HCT116 (cell line): ENCODE measurements around the gene LIMS2. TPM values are rescaled to one million over a fixed set of nuclear protein-coding genes. Genes with fewer than 3 reads are reported as not detected.
A peak's percentile ranks its signal among the peaks of the same experiment; 100 is the strongest.

Experiments used
- ATAC-seq: fragments of 200-7000 bp; cut with Tn5 transposase; 2 replicates; pipeline ENCODE4 v1.9.1; 2020; ENCODE audit warnings: mild to moderate bottlenecking, moderate library complexity
- BruUV-seq: library from RNA; stranded (reverse); fragments of 400-500 nt; replicated peaks from 2 replicates; lab custom pipeline; 2021; lab: Mats Ljungman, UMichigan
- CTCF ChIA-PET: fragments of 300-600 bp; sonication (Branson Sonifier 250); formaldehyde crosslinking; loops from one replicate; lab custom pipeline; 2021; ENCODE audit warnings: antibody characterized with exemption; lab: Charles Lee
- POLR2A ChIA-PET: fragments of 300-600, 350-600 bp; sonication (Branson Sonifier 250); formaldehyde crosslinking; loops from one replicate; lab custom pipeline; 2021; ENCODE audit warnings: antibody characterized with exemption; lab: Charles Lee
- RAD21 ChIA-PET, 2 experiments: fragments of 300-600 bp; sonication (Branson Sonifier 250); formaldehyde crosslinking; loops; one replicate each; lab custom pipeline; 2023; ENCODE audit warnings: low total read pairs in 2 of 2; ENCODE audit not compliant: uncharacterized antibody in 2 of 2, unreplicated experiment in 2 of 2, low non-redundant PET in 1 of 2; lab: Charles Lee
- DNase-seq: peaks from one replicate; pipeline ENCODE4 v3.0.0-alpha.2; 2010; ENCODE audit warnings: low read depth, low spot score
- H2AFZ ChIP-seq: fragments of 200-600 bp; shearing (Covaris generic), sonication (generic); 2 replicates; pipeline ENCODE4 v1.6.1; 2017; ENCODE audit warnings: low read depth, mixed run types, mixed read lengths, antibody characterized with exemption, low read length; ENCODE audit not compliant: poor library complexity, severe bottlenecking
- H3K27ac ChIP-seq: 2 replicates; pipeline ENCODE4 v1.5.1; 2012; ENCODE audit warnings: low read depth, low read length
- H3K27me3 ChIP-seq: fragments of 200-600 bp; sonication (generic); 2 replicates; pipeline ENCODE4 v1.6.1; 2016; ENCODE audit warnings: mixed run types, low read length, mixed read lengths; ENCODE audit not compliant: insufficient read depth
- H3K36me3 ChIP-seq, 2 experiments: fragments of 200-500 bp in 1 of 2; fragments of 200-600 bp in 1 of 2; sonication (Bioruptor generic) in 1 of 2; sonication (generic) in 1 of 2; 2 replicates each; pipeline versions ENCODE4 v1.5.1 to v1.6.1; 2014 to 2016; ENCODE audit warnings: low read length in 2 of 2, inconsistent platforms in 1 of 2, mixed read lengths in 1 of 2, mixed run types in 1 of 2; ENCODE audit not compliant: insufficient read depth in 2 of 2, control insufficient read depth in 1 of 2
- H3K4me1 ChIP-seq, 2 experiments: fragments of 200-600 bp in 1 of 2; sonication (generic) in 1 of 2; 2 replicates each; pipeline versions ENCODE4 v1.5.1 to v1.6.1; 2012 to 2017; ENCODE audit warnings: low read length in 2 of 2, inconsistent platforms in 1 of 2, mild to moderate bottlenecking in 1 of 2, mixed read lengths in 1 of 2, mixed run types in 1 of 2, moderate library complexity in 1 of 2; ENCODE audit not compliant: insufficient read depth in 2 of 2, control insufficient read depth in 1 of 2
- H3K4me2 ChIP-seq: fragments of 200-600 bp; sonication (generic); 2 replicates; pipeline ENCODE4 v1.6.1; 2017; ENCODE audit warnings: mixed run types, low read length, mixed read lengths
- H3K4me3 ChIP-seq, 2 experiments: fragments of 200-600 bp in 1 of 2; sonication (generic) in 1 of 2; replicated peaks in 1 of 2; 2 replicates each; pipeline ENCODE4 v1.5.1; 2011 to 2016; ENCODE audit warnings: low read length in 2 of 2, control low read depth in 1 of 2, low read depth in 1 of 2, mild to moderate bottlenecking in 1 of 2, mixed read lengths in 1 of 2, mixed run types in 1 of 2
- H3K79me2 ChIP-seq: fragments of 200-600 bp; sonication (generic); 2 replicates; pipeline ENCODE4 v1.6.1; 2017; ENCODE audit warnings: mild to moderate bottlenecking, mixed run types, low read length, moderate library complexity, mixed read lengths; ENCODE audit not compliant: insufficient read depth
- H3K9ac ChIP-seq: fragments of 200-600 bp; sonication (generic); 2 replicates; pipeline ENCODE4 v1.6.1; 2016; ENCODE audit warnings: low read length, mixed read lengths
- H3K9me2 ChIP-seq: fragments of 200-600 bp; sonication (generic), shearing (Covaris generic); 2 replicates; pipeline ENCODE4 v1.6.1; 2017; ENCODE audit warnings: mixed run types, mild to moderate bottlenecking, moderate library complexity; ENCODE audit not compliant: insufficient read depth
- H3K9me3 ChIP-seq, 2 experiments: fragments of 200-500 bp in 1 of 2; fragments of 200-600 bp in 1 of 2; sonication (Bioruptor generic) in 1 of 2; sonication (generic) in 1 of 2; 2 replicates each; pipeline ENCODE4 v1.6.1; 2014 to 2017; ENCODE audit warnings: low read length in 2 of 2, mixed read lengths in 2 of 2, inconsistent platforms in 1 of 2, low read depth in 1 of 2, mild to moderate bottlenecking in 1 of 2, mixed run types in 1 of 2, moderate library complexity in 1 of 2; ENCODE audit not compliant: control insufficient read depth in 1 of 2, insufficient read depth in 1 of 2
- H4K20me1 ChIP-seq: fragments of 200-600 bp; sonication (generic), shearing (Covaris generic); 2 replicates; pipeline ENCODE4 v1.6.1; 2017; ENCODE audit warnings: mixed run types, mild to moderate bottlenecking, moderate library complexity; ENCODE audit not compliant: insufficient read depth
- ATF3 ChIP-seq: IDR thresholded peaks from 2 replicates; pipeline ENCODE4 v1.6.1; 2012
- CBX3 ChIP-seq: IDR thresholded peaks from 2 replicates; pipeline ENCODE4 v1.6.1; 2012; ENCODE audit warnings: low read depth
- CEBPB ChIP-seq: IDR thresholded peaks from 2 replicates; pipeline ENCODE4 v1.6.1; 2012; ENCODE audit warnings: low read depth
- EGR1 ChIP-seq: IDR thresholded peaks from 2 replicates; pipeline ENCODE4 v1.6.1; 2012; ENCODE audit warnings: low read depth
- ELF1 ChIP-seq: IDR thresholded peaks from 2 replicates; pipeline ENCODE4 v1.6.1; 2012; ENCODE audit warnings: low read depth, borderline replicate concordance
- EZH2 ChIP-seq: fragments of 200-600 bp; sonication (generic); IDR thresholded peaks from 2 replicates; pipeline ENCODE4 v1.6.1; 2017; ENCODE audit warnings: antibody characterized with exemption, mixed run types
- EZH2phosphoT487 ChIP-seq: fragments of 200-600 bp; IDR thresholded peaks from 2 replicates; pipeline ENCODE4 v1.6.1; 2018; ENCODE audit warnings: antibody characterized with exemption, borderline replicate concordance
- FOSL1 ChIP-seq: IDR thresholded peaks from 2 replicates; pipeline ENCODE4 v1.6.1; 2012; ENCODE audit warnings: low read depth
- JUND ChIP-seq: IDR thresholded peaks from 2 replicates; pipeline ENCODE4 v1.6.1; 2012
- POLR2A ChIP-seq: IDR thresholded peaks from 2 replicates; pipeline ENCODE4 v1.7.0; 2011; ENCODE audit warnings: borderline replicate concordance; ENCODE audit not compliant: insufficient read depth, insufficient read length; ENCODE audit errors: extremely low read depth
- POLR2AphosphoS5 ChIP-seq: IDR thresholded peaks from 2 replicates; pipeline ENCODE4 v1.6.1; 2011; ENCODE audit warnings: mild to moderate bottlenecking, low read depth, low read length, moderate library complexity
- RAD21 ChIP-seq: IDR thresholded peaks from 2 replicates; pipeline ENCODE4 v1.6.1; 2012; ENCODE audit warnings: low read depth, mild to moderate bottlenecking
- REST ChIP-seq: IDR thresholded peaks from 2 replicates; pipeline ENCODE4 v1.6.1; 2012; ENCODE audit warnings: low read depth
- SIN3A ChIP-seq: IDR thresholded peaks from 2 replicates; pipeline ENCODE4 v1.6.1; 2012; ENCODE audit warnings: low read depth
- TCF7L2 ChIP-seq: IDR thresholded peaks from 2 replicates; pipeline ENCODE4 v1.7.0; 2011; ENCODE audit warnings: borderline replicate concordance, inconsistent platforms; ENCODE audit not compliant: insufficient read depth, insufficient read length; ENCODE audit errors: extremely low read depth
- ZBTB33 ChIP-seq: IDR thresholded peaks from 2 replicates; pipeline ENCODE4 v1.6.1; 2011; ENCODE audit warnings: mild to moderate bottlenecking, low read length, moderate library complexity; ENCODE audit not compliant: insufficient replicate concordance; ENCODE audit errors: extremely low read depth
- ZFX ChIP-seq: fragments of 450-650 bp; IDR thresholded peaks from 2 replicates; pipeline ENCODE4 v1.6.1; 2017
- intact Hi-C: fragments of 100-400 bp; cut with micrococcal nuclease; formaldehyde crosslinking; loops from 2 replicates; pipeline ENCODE4 v1.10.0; 2022
- total RNA-seq: library from RNA; stranded (reverse); gene quantifications from one replicate; pipeline ENCODE4 v1.2.1, GENCODE V29; 2021; ENCODE audit not compliant: unreplicated experiment
- TF ChIP-seq, protein P1 (sequence below): IDR thresholded peaks from 2 replicates; pipeline ENCODE4 v1.6.1; 2012
- TF ChIP-seq, protein P2 (sequence below), 3 experiments: fragments of 200-600 bp in 1 of 3; sonication (generic) in 1 of 3; IDR thresholded peaks in 2 of 3; conservative IDR thresholded peaks in 1 of 3; 2 replicates each; pipeline ENCODE4 v1.5.1; 2012 to 2017; ENCODE audit warnings: low read depth in 2 of 3, low read length in 2 of 3, antibody characterized with exemption in 1 of 3, borderline replicate concordance in 1 of 3, control low read depth in 1 of 3, mild to moderate bottlenecking in 1 of 3, mixed read lengths in 1 of 3, mixed run types in 1 of 3, moderate library complexity in 1 of 3; ENCODE audit not compliant: insufficient read depth in 1 of 3

The LIMS2 gene
- total RNA-seq, 1 experiment from 2014 or later = 3.7 TPM

DNA sequence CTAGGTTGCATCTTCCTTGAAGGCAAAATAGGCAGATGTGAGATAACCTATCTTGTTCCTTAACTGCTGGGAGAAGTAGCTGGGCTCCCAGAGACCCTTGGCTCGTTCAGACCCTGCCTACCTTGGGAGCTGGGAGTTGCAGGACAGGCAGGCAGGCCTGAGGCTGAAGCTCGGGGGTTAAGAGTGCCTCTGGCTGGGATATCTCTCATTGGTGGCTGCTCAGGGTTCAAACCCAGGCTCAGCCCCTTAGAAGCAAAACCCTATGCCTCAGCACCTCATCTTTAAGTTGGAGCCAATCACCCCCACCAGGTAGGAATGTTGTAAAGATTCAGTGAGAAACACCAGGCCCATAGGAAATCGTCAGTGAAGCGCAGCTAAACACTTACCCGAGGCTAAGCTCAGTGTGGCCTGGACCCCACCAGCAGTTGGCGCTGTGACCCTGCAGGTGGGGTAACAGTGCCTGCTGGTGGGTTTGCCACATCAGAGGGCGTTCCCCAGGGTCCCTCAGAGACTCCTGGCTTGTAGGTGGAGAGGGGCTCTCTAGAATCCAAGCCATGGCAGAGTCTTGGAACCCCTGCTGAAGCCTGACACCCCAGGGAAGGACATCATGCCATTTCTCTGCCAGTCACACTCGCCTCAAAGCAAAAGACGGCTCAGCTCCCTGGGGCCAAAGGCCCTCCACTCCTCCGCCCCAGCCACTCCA lies 84.0 kb downstream of the LIMS2 start:
- H3K4me3 ChIP-seq = no peak overlapping the region
- TF ChIP-seq POLR2AphosphoS5 (no peak), CBX3 (peak; percentile 33; the same call in 1 of the 2 replicates), RAD21 (peak; percentile 98), CEBPB (no peak), ZBTB33 (no peak), ELF1 (no peak), ZFX (no peak), EZH2 (no peak), TCF7L2 (no peak), EZH2phosphoT487 (no peak), POLR2A (no peak), SIN3A (no peak), JUND (no peak), FOSL1 (no peak), EGR1 (no peak), REST (no peak), ATF3 (no peak)
- TF ChIP-seq, protein P1, sequence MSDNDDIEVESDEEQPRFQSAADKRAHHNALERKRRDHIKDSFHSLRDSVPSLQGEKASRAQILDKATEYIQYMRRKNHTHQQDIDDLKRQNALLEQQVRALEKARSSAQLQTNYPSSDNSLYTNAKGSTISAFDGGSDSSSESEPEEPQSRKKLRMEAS = no peak
- TF ChIP-seq, protein P2, sequence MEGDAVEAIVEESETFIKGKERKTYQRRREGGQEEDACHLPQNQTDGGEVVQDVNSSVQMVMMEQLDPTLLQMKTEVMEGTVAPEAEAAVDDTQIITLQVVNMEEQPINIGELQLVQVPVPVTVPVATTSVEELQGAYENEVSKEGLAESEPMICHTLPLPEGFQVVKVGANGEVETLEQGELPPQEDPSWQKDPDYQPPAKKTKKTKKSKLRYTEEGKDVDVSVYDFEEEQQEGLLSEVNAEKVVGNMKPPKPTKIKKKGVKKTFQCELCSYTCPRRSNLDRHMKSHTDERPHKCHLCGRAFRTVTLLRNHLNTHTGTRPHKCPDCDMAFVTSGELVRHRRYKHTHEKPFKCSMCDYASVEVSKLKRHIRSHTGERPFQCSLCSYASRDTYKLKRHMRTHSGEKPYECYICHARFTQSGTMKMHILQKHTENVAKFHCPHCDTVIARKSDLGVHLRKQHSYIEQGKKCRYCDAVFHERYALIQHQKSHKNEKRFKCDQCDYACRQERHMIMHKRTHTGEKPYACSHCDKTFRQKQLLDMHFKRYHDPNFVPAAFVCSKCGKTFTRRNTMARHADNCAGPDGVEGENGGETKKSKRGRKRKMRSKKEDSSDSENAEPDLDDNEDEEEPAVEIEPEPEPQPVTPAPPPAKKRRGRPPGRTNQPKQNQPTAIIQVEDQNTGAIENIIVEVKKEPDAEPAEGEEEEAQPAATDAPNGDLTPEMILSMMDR (IDR thresholded peaks at IDR 0.05 in 2 of 3, conservative IDR thresholded peaks at IDR 0.05 in 1 of 3; ENCODE audit: borderline replicate concordance in 1 of 3, insufficient read depth in 1 of 3, low read depth in 2 of 3, low read length in 2 of 3) = peak; percentile 97 to 100 (median 99)

More for the DNA sequence above, 84.0 kb downstream of the LIMS2 start:
- Histone ChIP-seq H4K20me1 (no peaks in the 10 kb centered on the region), H3K4me2 (0 out of 2 replicates have a peak overlapping the region, but pooled peaks have one; percentile 27), H3K9me2 (no peaks in the 10 kb centered on the region), H3K79me2 (no peaks in the 10 kb centered on the region), H2AFZ (peak overlapping the region; percentile 94), H3K36me3 (no peaks in the 10 kb centered on the region), H3K27me3 (no peaks in the 10 kb centered on the region), H3K9me3 (no peaks in the 10 kb centered on the region), H3K27ac (no peak overlapping the region), H3K4me1 (peaks cover 0 to 8% of the 10 kb centered on the region in 2 experiments; a peak in 1 of 4 replicates), H3K9ac (no peak overlapping the region)
- peak; percentile 64 for DNase-seq
- no TSS peak for BruUV-seq
- RAD21 ChIA-PET = interaction anchor here (0.6 to 1.6 kb wide), 10 partner anchors 47 to 493 kb away, joined by 3 to 15 read pairs (median 3); partner anchors contain the start of gene ERCC3 (in 1 of the 2)
- POLR2A ChIA-PET = interaction anchor here (0.5 to 1.2 kb wide), 6 partner anchors 45 to 394 kb away, joined by 3 to 6 read pairs (median 4); partner anchors contain the start of gene IWS1
- CTCF ChIA-PET = interaction anchor here (0.6 to 2.5 kb wide), 29 partner anchors 8 to 400 kb away, joined by 3 to 97 read pairs (median 5); partner anchors contain the start of genes LIMS2 and SFT2D3
- intact Hi-C loops = loop anchor here (1.0 to 2.0 kb wide), 2 partner anchors 58 to 109 kb away; partner anchors contain the start of gene SFT2D3
- peak; percentile 98 for ATAC-seq
